ENCODE results near the gene SAMD10. TPM values are rescaled to one million over a fixed set of nuclear protein-coding genes. Genes with fewer than 3 reads are reported as not detected.

Gene SAMD10
- total and polyA plus RNA-seq, 10 of the 15 experiments (the other 5 are each of a cell fraction or from before 2014, with no cell fraction given), result 1.3 to 51.4 (median 17.9) TPM

GRCh38 chr20:63980806-63981728 lies 1.6 kb upstream of the SAMD10 start, which contains the start of gene PRPF6 (continued):
- peak; percentile 29; the same call in 1 of the 2 replicates for TF ChIP-seq ZBTB11 (CRISPR knock-in tag; IDR thresholded peaks at IDR 0.05)
- peak; percentile 89 for TF ChIP-seq POLR2A (IDR thresholded peaks at IDR 0.05; ENCODE audit: low read depth, low read length)
- no peak for TF ChIP-seq ZSCAN29 (IDR thresholded peaks at IDR 0.05)
- TF ChIP-seq ZBTB40 (IDR thresholded peaks at IDR 0.05; ENCODE audit: borderline replicate concordance), result peak; percentile 97
- TF ChIP-seq RFX5 (IDR thresholded peaks at IDR 0.05; ENCODE audit: low read depth, low read length), result peak; percentile 62; the same call in 1 of the 2 replicates
- peak; percentile 90 for TF ChIP-seq ELK1 (IDR thresholded peaks at IDR 0.05; ENCODE audit: low read depth, low read length)
- TF ChIP-seq PML (IDR thresholded peaks at IDR 0.05; ENCODE audit: low read length), result no peak
- TF ChIP-seq POU2F2 (IDR thresholded peaks at IDR 0.05; ENCODE audit: borderline replicate concordance, low read depth, low read length), result peak; percentile 6; the same call in 1 of the 3 replicates
- TF ChIP-seq ZZZ3 (IDR thresholded peaks at IDR 0.05; ENCODE audit: control insufficient read depth, insufficient read length, low read depth), result no peak
- no peak for TF ChIP-seq ZNF384 (IDR thresholded peaks at IDR 0.05; ENCODE audit: borderline replicate concordance, low read depth, low read length)
- TF ChIP-seq BCL11A (IDR thresholded peaks at IDR 0.05; ENCODE audit: low read depth, low read length), result no peak
- peak; percentile 70 for TF ChIP-seq NR2C2 (IDR thresholded peaks at IDR 0.05; ENCODE audit: borderline replicate concordance, control insufficient read depth, insufficient read length, low read depth)
- peak; percentile 84 for TF ChIP-seq HCFC1 (IDR thresholded peaks at IDR 0.05; ENCODE audit: low read length)
- TF ChIP-seq CEBPB (IDR thresholded peaks at IDR 0.05; ENCODE audit: borderline replicate concordance in 1 of 2, low read depth in 2 of 2, low read length in 2 of 2), result no peak
- TF ChIP-seq SREBF1 (IDR thresholded peaks at IDR 0.05; ENCODE audit: low read length), result peak; percentile 67; the same call in 1 of the 2 replicates
- no peak for TF ChIP-seq ZNF622 (IDR thresholded peaks at IDR 0.05)
- TF ChIP-seq TCF7 (IDR thresholded peaks at IDR 0.05; ENCODE audit: borderline replicate concordance), result no peak
- TF ChIP-seq NKRF (conservative IDR thresholded peaks at IDR 0.05), result peak; percentile 83
- no peak for TF ChIP-seq EGR1 (IDR thresholded peaks at IDR 0.05; ENCODE audit: borderline replicate concordance in 1 of 2, low read depth in 2 of 2, low read length in 2 of 2)

Measured in GM12878 (cell line).